Endodermal cell (in vitro differentiated cells): ENCODE measurements around the gene EGLN1. TPM values are rescaled to one million over a fixed set of nuclear protein-coding genes. Genes with fewer than 3 reads are reported as not detected.

Source experiments
- DNase-seq: peaks from one replicate; pipeline ENCODE4 v3.0.0-alpha.2; 2017
- H3K27ac ChIP-seq: 2 replicates; pipeline ENCODE4 v1.5.1; 2013; ENCODE audit warnings: mild to moderate bottlenecking, low read depth, low read length, moderate library complexity
- H3K27me3 ChIP-seq: 2 replicates; pipeline ENCODE4 v1.6.1; 2013; ENCODE audit warnings: mild to moderate bottlenecking, low read length, moderate library complexity; ENCODE audit not compliant: insufficient read depth, control insufficient read depth, poor library complexity, severe bottlenecking
- H3K36me3 ChIP-seq: 2 replicates; pipeline ENCODE4 v1.7.0; 2013; ENCODE audit warnings: mild to moderate bottlenecking, low read length, moderate library complexity; ENCODE audit not compliant: control insufficient read depth, insufficient read depth
- H3K4me1 ChIP-seq: one replicate; pipeline ENCODE4 v1.7.0; 2013; ENCODE audit warnings: low read length; ENCODE audit not compliant: control insufficient read depth, insufficient read depth
- H3K4me3 ChIP-seq: 2 replicates; pipeline ENCODE4 v1.5.1; 2013; ENCODE audit warnings: mild to moderate bottlenecking, low read length, moderate library complexity
- H3K9ac ChIP-seq: 2 replicates; pipeline ENCODE4 v1.6.1; 2013; ENCODE audit warnings: mild to moderate bottlenecking, low read length, moderate library complexity; ENCODE audit not compliant: poor library complexity, severe bottlenecking; ENCODE audit errors: extremely low read depth
- H3K9me3 ChIP-seq: 2 replicates; pipeline ENCODE4 v1.6.1; 2013; ENCODE audit warnings: mild to moderate bottlenecking, low read length, moderate library complexity; ENCODE audit not compliant: control insufficient read depth
- H3K27ac Mint-ChIP-seq: 2 replicates; pipeline ENCODE4 v1.8.0; 2020; ENCODE audit warnings: mixed read lengths
- H3K27me3 Mint-ChIP-seq: 2 replicates; pipeline ENCODE4 v1.8.0; 2021; ENCODE audit warnings: mild to moderate bottlenecking, mixed read lengths; ENCODE audit not compliant: insufficient read depth
- H3K36me3 Mint-ChIP-seq: 2 replicates; pipeline ENCODE4 v1.8.0; 2020; ENCODE audit warnings: low read depth, mixed read lengths
- H3K4me1 Mint-ChIP-seq: 2 replicates; pipeline ENCODE4 v1.8.0; 2020; ENCODE audit warnings: mixed read lengths
- H3K4me3 Mint-ChIP-seq: 2 replicates; pipeline ENCODE4 v1.8.0; 2020; ENCODE audit warnings: mild to moderate bottlenecking, moderate library complexity, mixed read lengths
- H3K9me3 Mint-ChIP-seq: 2 replicates; pipeline ENCODE4 v1.8.0; 2020; ENCODE audit warnings: mild to moderate bottlenecking, mixed read lengths
- whole genome bisulfite sequencing, 2 experiments: methylation state at CpG; one replicate each; pipeline versions ENCODE4 v1.1.5 to v1.1.7; 2013; ENCODE audit warnings: missing lambda C conversion rate in 2 of 2, mixed read lengths in 1 of 2; ENCODE audit not compliant: insufficient coverage in 1 of 2, insufficient read length in 1 of 2; 5-methylcytosine and 5-hydroxymethylcytosine counted together
- total RNA-seq, 2 donors: library from RNA; stranded (reverse); fragmentation: NEBNext Ultra II Directional in 1 of 2; extraction: Animal tissue kit (Norgen Biotek cat#: 25700) in 1 of 2; gene quantifications; 2 replicates in 1 of 2; 3 replicates in 1 of 2; pipeline ENCODE4 v1.2.1, GENCODE V29; 2021
- TF ChIP-seq, protein P1 (sequence below): fragments of 200-600 bp; sonication (generic); conservative IDR thresholded peaks from 2 replicates; pipeline ENCODE4 v1.5.0; 2021; ENCODE audit warnings: antibody characterized with exemption, mild to moderate bottlenecking

EGLN1 gene
- total RNA-seq, 2 donors from 2014 or later: 12.2 to 17.4 TPM

DNA sequence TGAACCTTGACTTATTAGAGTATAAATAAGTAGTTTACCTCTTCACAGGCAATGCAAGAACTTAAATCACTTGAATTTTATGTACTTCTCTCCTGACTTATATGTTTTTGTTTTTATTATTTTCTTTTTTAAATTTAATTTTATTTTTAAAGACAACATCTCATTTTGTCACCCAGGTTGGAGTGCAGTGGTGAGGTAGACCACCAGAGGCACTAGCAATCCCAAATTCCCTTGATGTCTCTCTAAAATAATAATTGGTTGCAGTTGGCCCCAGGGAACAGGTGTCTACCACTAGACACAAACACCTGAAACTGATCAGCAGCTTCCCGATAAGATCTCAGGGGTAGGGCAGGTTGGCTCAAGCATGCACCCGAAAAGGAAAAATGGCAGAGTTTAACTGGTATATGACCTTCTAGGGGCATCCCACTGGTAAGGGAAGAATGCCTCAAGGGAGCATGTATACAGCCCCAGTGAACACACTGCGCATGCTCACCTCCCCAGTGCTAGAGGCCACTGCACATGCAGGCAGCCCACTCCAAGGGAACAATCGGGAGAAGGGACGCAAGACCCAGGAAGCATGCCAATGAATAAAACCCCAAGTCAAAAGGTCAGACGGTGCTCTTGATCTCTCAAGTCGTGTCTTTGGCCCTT lies 99.1 kb downstream of the EGLN1 start:
- Histone ChIP-seq H3K9ac (no peak overlapping the region), H3K27me3 (no peaks in the 10 kb centered on the region), H3K36me3 (no peaks in the 10 kb centered on the region), H3K4me3 (no peak overlapping the region), H3K27ac (no peak overlapping the region), H3K9me3 (no peaks in the 10 kb centered on the region), H3K4me1 (no peaks in the 10 kb centered on the region)
- WGBS, 2 experiments: 93 to 97% methylated on average over 6 to 7 of the region's 7 CpGs
- Mint-ChIP-seq H3K4me1 (no peaks in the 10 kb centered on the region), H3K27ac (no peak overlapping the region), H3K27me3 (no peaks in the 10 kb centered on the region), H3K9me3 (no peaks in the 10 kb centered on the region), H3K36me3 (no peaks in the 10 kb centered on the region), H3K4me3 (no peak overlapping the region)
- DNase-seq: no peak
- TF ChIP-seq, protein P1, sequence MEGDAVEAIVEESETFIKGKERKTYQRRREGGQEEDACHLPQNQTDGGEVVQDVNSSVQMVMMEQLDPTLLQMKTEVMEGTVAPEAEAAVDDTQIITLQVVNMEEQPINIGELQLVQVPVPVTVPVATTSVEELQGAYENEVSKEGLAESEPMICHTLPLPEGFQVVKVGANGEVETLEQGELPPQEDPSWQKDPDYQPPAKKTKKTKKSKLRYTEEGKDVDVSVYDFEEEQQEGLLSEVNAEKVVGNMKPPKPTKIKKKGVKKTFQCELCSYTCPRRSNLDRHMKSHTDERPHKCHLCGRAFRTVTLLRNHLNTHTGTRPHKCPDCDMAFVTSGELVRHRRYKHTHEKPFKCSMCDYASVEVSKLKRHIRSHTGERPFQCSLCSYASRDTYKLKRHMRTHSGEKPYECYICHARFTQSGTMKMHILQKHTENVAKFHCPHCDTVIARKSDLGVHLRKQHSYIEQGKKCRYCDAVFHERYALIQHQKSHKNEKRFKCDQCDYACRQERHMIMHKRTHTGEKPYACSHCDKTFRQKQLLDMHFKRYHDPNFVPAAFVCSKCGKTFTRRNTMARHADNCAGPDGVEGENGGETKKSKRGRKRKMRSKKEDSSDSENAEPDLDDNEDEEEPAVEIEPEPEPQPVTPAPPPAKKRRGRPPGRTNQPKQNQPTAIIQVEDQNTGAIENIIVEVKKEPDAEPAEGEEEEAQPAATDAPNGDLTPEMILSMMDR: peak; percentile 62

DNA sequence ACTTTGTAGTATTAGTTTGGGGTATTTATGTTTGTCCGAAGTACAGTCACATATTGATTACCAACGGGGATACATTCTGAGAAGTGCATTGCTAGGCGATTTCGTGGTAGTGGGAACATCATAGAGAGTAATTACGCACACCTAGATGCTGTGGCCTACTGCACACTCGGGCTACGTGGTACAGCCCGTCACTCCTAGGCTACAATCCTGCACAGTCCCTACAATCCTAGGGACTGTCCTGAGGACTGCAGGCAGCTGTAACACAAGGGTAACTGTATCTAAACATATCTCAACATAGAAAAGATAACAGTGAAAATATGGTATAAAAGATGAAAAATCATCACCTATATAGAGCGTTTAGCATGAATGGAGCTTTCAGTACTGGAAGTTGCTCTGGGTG lies 103.0 kb downstream of the EGLN1 start:
- WGBS, 2 experiments: 93 to 98% methylated on average over 6 to 9 of the region's 9 CpGs
- Histone ChIP-seq H3K4me1 (no peaks in the 10 kb centered on the region), H3K27ac (no peak overlapping the region), H3K4me3 (no peak overlapping the region), H3K9ac (no peak overlapping the region), H3K9me3 (no peaks in the 10 kb centered on the region), H3K36me3 (no peaks in the 10 kb centered on the region), H3K27me3 (no peaks in the 10 kb centered on the region)
- Mint-ChIP-seq H3K36me3 (no peaks in the 10 kb centered on the region), H3K27me3 (no peaks in the 10 kb centered on the region), H3K27ac (no peak overlapping the region), H3K4me1 (no peaks in the 10 kb centered on the region), H3K4me3 (no peak overlapping the region), H3K9me3 (peaks cover 4% of the 10 kb centered on the region)
- DNase-seq: no peak
- TF ChIP-seq, protein P1: no peak

DNA sequence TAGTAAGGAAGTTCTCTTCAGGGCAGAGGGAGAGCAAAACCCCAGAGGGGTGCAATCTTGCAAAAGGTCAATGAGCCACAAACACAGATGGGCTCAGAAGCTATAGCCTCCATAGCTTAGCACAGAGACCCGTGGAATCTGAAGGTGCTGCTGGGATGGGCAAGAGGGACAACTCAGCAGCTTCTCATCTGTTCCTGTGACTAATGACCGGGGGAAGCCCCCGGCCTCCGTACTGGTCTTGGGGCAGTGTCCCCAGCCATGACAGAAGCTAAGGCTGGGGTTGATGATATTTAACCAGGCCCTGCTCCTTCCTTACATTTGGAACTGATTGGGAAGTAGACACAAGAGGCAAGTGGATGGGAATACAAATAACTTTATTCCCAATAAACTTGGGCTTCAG lies 103.5 kb downstream of the EGLN1 start:
- no peak overlapping the region for H3K27ac ChIP-seq
- no peaks in the 10 kb centered on the region for H3K4me1 Mint-ChIP-seq
- H3K36me3 ChIP-seq: no peaks in the 10 kb centered on the region
- no peaks in the 10 kb centered on the region for H3K27me3 Mint-ChIP-seq
- H3K36me3 Mint-ChIP-seq: no peaks in the 10 kb centered on the region
- WGBS, 2 experiments: 90 to 92% methylated on average over 1 to 4 of the region's 4 CpGs
- no peaks in the 10 kb centered on the region for H3K4me1 ChIP-seq
- H3K4me3 Mint-ChIP-seq: no peak overlapping the region
- no peak overlapping the region for H3K27ac Mint-ChIP-seq
- no peaks in the 10 kb centered on the region for H3K27me3 ChIP-seq
- no peak overlapping the region for H3K9ac ChIP-seq
- H3K9me3 ChIP-seq: no peaks in the 10 kb centered on the region
- no peak overlapping the region for H3K4me3 ChIP-seq
- peaks cover 4% of the 10 kb centered on the region for H3K9me3 Mint-ChIP-seq
- peak; percentile 13 for DNase-seq
- TF ChIP-seq, protein P1: no peak
